GM19193 (cell line): ENCODE results near the gene TRAF6.
A peak's percentile ranks its signal among the peaks of the same experiment; 100 is the strongest.

ENCODE experiments used
- POLR2A ChIP-seq: IDR thresholded peaks from 4 replicates; pipeline ENCODE4 v1.6.1; 2011; ENCODE audit not compliant: insufficient read depth, insufficient read length; ENCODE audit errors: extremely low read depth

TRAF6 gene, protein sequence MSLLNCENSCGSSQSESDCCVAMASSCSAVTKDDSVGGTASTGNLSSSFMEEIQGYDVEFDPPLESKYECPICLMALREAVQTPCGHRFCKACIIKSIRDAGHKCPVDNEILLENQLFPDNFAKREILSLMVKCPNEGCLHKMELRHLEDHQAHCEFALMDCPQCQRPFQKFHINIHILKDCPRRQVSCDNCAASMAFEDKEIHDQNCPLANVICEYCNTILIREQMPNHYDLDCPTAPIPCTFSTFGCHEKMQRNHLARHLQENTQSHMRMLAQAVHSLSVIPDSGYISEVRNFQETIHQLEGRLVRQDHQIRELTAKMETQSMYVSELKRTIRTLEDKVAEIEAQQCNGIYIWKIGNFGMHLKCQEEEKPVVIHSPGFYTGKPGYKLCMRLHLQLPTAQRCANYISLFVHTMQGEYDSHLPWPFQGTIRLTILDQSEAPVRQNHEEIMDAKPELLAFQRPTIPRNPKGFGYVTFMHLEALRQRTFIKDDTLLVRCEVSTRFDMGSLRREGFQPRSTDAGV

DNA sequence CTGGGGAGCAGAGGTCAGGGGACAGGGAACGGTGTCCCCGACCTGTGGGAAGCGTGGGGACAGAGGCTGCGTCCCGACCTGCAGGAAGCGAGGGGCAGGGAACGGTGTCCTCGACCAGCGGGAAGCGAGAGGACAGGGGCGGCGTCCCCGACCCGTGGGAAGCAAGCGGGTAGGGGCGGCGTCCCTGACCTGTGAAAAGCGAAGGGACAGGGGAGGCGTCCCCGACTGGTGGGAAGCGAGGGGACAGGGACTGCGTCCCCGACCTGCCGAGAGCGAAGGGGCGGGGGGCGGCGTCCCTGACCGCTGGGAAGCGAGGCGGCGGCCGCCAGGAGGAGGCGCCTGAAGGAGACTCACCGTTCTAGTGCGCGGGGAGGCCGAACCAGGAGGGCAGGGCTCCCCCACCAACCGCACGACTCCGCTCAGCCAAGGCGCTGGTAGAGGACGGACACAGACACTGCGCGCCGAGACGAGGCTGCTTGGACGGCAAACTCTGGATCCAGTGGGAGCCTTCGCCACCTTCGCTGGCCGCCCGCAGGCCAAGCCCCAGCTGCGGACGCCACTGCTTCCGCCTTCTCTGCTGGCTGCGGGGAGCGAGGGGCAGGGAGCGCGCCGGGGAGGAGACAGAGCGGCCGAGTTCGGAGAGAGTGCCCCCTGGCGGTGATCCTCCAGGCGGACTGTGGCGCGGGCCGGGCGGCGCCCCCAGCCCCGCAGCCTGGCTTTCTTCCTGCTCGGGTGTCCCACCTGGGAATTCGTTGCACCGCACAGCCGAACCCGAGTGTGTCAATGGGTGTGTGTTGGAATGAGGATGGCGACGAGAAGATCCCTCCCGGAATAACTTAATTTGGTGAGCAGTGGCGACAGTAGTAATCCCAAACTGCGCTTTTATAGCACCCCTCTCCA, at the start of gene TRAF6:
Gene TRAF6 (minus strand): TSS at position 579 of the 900 bp plus-strand sequence. CDS start 8,757 bp downstream, outside the sequence.
- peak; percentile 93 for TF ChIP-seq POLR2A

DNA sequence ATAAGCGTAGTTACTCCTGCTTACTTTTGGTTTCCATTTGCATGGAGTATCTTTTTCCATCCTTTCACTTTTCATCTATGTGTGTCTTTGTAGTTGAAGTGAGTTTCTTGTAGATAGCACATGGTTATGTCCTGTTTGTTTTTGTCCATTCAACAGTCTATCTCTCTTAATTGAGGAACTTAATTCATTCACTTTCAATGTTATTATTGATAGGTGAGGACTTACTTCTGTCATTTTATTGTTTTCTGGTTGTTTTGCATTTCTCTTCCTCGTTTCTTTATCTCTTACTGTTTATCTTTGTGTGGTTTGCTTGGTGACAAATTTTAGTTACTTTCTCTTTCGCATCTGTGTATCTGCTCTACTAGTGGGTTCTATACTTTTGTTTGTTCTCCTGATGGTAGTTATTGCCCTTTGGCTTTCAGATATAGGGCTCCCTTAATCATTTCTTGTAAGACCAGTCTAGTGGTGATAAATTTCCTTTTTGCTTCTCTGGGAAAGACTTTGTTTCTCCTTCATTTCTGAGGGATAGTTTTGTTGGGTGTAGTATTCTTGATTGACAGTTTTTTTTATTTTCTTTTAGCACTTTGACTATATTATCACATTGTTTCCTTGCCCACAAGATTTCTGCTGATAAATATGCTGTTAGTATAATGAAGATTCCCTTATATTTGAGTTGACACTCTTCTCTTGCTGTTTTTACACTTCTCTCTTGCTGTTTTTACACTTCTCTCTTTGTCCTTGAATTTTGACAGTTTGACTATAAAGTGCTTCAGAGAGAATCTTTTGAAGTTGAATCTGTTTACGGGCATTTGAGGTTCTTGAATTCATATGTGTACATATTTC, 48.7 kb upstream of the TRAF6 start:
- TF ChIP-seq POLR2A = no peak

DNA sequence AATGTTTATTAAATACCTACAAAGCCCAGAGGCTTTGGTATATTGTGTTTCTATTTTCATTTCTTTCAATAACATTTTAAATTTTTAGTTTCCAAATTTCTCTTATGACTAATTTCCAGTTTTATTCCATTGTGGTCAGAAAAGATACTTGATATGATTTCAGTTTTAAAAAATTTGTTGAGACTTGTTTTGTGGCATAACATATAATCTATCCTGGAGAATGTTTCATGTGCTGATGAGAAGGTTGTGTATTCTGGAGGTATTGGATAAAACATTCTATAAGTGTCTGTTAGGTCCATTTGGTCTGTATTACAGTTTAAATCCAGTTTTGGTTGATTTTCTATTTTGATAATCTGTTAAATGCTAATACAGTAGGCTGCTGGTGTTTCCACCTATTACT, 47.9 kb upstream of the TRAF6 start:
- TF ChIP-seq POLR2A = no peak

DNA sequence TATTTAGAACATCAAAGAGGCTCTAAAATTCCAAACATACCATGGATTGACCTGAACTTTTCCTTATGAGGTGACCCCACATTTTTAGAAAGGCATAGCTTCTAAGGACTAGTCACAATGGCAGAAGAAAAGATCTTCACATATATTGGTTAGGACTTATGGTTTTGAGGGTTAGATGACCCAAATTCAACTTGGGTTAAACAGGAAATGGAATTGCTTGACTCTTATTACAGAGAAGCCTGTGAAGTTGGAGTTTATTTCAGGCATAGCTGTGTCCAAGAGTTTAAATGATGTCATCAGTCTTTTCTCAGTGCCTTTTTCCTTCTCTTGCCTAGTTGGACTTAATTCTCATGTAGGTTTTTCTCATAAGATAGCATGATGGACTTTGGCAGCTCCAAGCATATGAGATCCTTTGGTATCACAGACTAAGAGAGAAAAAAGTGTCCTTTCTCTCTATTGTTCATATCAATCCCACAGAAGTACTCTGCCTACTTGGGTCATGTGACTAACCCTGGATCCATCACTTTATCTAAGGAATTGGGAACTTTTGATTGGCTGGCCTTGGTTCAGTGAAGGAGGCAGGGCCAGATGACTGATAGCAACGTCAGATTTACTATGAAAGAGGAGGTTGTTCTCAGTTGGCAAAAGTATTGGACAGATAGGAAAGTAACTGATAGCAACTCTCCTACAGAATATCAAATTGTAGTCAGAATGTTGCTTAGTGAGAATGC, 40.5 kb upstream of the TRAF6 start:
- no peak for TF ChIP-seq POLR2A

DNA sequence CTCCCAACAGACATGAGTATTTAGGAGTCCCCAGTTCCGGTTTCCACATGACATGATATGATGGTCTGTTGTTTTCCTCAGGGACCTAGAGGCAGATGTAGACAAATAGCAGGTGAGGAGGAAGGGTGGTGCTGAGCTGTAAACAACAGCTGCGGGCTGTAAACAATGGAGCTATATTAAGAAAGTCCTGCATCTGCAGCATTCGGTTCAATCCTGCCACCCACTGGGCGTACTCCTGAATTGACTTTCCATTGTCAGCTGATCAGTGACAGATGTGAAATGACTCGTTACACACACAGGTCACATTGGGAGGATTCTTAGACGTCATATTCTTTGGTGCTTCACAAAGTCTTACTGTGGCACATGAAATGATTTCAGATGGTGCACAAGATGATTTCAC, 30.9 kb upstream of the TRAF6 start:
- no peak for TF ChIP-seq POLR2A

DNA sequence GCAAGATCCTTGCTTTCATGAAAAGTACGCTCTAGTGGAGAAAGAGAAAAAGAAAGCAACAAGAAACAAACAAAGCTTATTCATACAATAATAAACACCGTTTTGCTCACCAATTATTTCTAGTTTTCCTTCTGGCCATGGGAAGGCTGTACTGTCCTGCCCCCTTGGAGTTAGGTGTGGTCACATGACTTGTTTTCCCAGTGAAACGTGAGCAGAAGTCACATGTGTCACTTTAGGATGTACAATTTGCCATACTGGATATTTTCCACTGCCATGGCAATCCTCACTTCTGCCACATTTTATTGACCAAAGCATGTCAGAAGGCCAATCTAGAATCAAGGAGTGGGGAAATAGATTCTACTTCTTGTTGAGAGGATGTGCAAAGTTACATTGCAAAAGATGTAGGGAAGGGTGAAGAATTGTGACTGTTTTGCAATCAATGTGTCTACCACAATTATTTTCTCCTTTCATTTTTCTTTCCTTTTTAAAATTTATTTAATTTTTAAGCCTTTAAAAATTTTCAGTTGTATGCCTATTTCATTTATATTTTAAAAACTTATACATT, 24.3 kb upstream of the TRAF6 start:
- TF ChIP-seq POLR2A = no peak

DNA sequence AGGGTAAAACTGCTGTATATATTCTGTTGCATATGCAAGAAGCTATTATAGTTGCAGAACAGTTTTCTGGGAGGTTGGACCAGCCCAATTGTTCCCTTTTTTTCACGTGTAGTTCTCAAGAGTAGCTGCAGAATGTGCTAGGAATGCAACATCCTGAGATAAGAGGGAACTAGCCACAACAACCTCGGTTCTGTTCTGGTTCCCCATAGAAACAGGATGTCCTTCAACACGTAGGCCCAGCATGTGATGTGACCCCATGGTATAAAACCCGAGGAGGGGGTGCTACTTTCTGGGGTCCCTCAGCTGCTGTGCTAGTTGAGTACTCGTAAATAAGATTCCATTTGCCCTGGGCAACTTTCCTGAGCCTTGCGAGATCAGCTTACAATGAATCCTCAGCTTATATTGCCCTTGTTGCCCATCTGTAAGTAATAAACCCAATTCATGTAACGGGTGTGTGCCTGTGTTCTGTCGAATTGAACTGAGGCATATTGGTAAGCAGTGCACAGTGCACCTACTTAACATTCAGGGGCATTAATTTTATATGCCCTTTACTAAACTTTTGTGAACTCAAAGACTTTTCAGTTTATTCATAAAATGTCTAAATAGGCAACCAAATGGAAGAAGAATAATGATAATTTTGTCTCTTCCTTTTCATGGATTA, 23.0 kb upstream of the TRAF6 start:
- no peak for TF ChIP-seq POLR2A

DNA sequence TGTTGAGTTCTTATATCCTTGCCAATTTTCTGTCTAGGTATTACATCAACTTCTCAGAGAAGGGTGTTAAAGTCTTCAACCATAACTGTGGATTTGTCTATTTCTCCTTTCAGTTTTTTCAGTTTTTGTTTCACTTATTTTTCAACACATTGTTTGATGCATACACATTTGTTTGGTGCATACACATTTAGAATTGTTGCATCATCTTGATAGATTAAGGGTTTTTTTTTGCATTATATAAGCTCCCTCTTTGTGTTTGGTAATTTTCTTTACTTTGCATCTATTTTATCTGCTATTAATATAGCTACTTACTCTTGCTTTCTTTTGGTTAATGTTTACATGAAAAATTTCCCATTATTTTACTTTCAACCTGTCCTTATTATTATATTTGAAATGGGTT, 20.8 kb upstream of the TRAF6 start:
- TF ChIP-seq POLR2A = no peak

DNA sequence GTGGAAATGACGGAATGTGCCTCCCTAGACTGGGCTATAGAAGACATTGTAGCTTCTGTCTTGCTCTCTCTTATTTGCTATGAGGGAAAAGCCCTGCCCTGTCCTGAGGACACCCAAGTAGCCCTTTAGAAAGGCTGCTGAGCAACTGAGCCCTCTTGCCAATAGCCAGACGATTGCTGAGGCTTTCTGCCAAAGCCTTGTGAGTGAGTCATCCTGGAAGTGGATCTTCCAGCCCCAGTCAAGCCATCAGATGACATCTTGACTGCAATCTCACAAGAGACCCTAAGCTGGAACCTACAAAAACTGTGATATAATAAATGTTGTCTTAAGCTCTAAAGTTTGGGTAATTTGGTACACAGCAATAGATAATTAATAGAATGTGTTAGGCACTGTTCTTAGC, 3.9 kb upstream of the TRAF6 start:
- TF ChIP-seq POLR2A = no peak

DNA sequence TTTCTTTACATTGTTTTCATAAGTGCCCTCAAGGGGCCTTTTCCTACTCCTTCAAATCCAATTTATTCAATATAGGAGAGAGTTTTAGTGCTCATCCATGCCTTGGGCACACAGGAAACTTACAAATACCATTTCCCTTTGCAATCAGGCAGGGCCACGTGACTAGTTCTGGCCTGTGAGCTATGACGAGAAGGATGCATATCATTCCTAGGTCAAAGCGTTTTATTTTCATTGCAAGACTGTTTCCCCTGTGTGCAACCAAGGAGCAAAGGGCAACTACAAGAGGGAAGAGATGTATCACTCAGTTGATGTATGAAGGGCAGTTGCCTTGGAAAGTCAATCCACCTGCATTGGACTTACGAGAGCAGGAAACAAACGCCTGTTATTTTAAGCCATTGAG, 1.9 kb upstream of the TRAF6 start:
- TF ChIP-seq POLR2A = no peak

DNA sequence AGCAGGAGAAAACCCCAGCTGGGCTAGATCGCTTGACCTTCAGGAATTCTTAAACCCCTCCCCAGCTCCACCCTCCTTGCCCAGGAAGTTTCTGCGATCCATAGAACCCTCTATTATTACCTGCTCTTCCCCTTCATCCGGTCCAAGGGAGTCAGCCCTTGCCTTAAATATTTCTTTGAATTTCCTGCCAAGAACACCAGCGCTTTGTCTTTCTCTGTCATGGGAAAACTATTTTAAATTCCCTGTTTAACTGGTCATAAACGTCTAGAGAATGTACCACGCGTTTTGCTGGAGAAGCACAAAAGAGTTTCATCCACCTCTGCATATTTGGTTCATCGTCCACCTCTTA, 496 bp upstream of the TRAF6 start:
- TF ChIP-seq POLR2A = no peak

DNA sequence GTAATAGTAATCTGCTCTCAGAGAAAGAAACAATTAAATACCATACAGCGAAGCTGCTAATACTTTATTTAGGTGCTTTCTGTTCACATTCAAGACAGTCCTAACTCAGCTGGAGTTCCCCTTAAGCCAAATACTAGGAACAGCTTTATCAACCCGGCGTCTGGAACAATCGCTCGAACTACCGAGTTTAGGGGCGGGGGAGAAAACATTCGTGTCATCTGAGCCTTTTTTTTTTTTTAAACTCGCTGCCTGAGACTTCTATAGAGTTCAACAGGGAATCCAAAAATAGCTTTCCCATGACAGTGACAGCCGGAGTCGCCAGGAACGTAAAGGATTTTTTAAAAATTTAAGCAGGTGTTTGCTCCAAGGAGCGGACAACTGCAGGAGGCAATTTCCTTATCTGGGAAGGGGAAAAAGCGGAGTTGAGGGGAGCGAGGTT, 852 bp downstream of the TRAF6 start:
- no peak for TF ChIP-seq POLR2A

DNA sequence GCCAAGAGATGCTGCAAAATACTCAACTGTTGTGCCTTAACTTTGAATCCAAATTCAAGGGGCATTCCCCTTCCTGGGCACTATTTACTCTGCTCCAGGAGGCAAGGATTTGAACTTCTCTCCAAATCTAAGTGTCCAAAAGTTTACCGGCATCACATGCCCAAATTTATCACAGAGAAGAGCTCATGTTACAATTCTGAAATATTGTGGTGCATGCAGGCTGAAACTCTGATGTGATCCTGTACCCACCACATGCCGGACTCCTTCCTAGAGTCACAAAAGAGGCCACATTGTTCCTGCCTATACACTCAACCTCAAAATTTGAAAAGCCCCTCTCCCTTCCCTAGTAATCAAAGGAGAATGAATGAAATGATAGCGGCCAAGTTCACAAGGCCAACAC, 1.3 kb downstream of the TRAF6 start:
- no peak for TF ChIP-seq POLR2A
